OCI-M2 (cell line): ENCODE measurements around the gene TIRAP.

ENCODE experiments used
- DNase-seq: peaks from one replicate; lab custom pipeline; 2025; ENCODE audit not compliant: unreplicated experiment; lab: John Stamatoyannopoulos, UW

TIRAP gene

DNA sequence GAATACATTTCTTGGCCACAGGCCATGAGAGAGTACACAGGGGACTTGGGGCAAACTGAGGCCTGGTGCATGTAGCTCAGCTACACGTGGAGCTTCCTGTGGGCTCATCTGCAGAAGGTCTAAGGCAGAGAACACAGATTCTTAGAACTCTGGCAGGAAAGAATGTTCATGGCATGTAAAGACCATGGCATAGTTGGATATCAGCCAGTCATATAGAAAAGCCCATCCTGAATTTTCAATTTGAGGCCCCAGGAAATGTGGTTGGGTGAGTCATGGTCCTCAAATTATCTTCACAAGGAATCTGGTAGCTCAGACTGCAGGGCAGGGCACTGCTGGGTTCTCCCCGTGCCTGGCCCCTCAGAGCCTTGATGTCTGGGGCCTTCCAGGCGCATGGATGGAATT, 58.9 kb downstream of the TIRAP start:
- DNase-seq = no peak

DNA sequence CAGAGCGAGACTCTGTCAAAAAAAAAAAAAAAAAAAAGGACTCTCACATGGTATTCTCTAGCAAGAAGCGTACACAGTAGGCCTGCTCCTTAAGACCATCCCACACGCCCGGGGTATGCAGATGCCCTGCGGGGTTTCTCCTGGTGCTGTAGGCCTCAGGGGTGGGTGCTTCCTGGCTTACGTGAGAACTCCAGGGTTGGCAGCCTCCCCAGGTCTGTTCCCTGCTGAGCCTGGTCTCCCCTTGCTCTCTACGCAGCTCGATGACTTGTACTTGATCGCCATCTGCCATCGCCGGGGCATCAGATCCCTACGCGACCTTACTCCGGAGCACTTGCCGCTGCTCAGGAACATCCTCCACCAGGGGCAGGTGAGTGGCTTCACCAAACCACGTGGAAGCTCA, 60.2 kb downstream of the TIRAP start:
- DNase-seq = no peak
